Testis (tissue), 3 donors: Measurements from ENCODE around the gene TDRD12. TPM values are rescaled to one million over a fixed set of nuclear protein-coding genes. Genes with fewer than 3 reads are reported as not detected.

Experiments
- DNase-seq: peaks from one replicate; pipeline ENCODE4 v3.0.0-alpha.2; 2019
- H3K27ac ChIP-seq, 2 donors: fragments of 200-600 bp; sonication (generic); one replicate each; pipeline ENCODE4 v1.5.1; 2019
- H3K27me3 ChIP-seq: fragments of 200-600 bp; sonication (generic); one replicate; pipeline ENCODE4 v1.5.1; 2019
- H3K36me3 ChIP-seq: fragments of 200-600 bp; sonication (generic); one replicate; pipeline ENCODE4 v1.5.1; 2017; ENCODE audit warnings: low read depth; ENCODE audit errors: missing control alignments
- H3K4me1 ChIP-seq: fragments of 200-600 bp; sonication (generic); one replicate; pipeline ENCODE4 v1.5.1; 2019
- H3K4me3 ChIP-seq, 2 donors: fragments of 200-600 bp; sonication (generic); one replicate each; pipeline ENCODE4 v1.5.1; 2017 to 2019
- H3K9me3 ChIP-seq: fragments of 200-600 bp; sonication (generic); one replicate; pipeline ENCODE4 v1.5.1; 2017
- CTCF ChIP-seq, 3 experiments: fragments of 450-650 bp in 2 of 3; fragments of 200-600 bp in 1 of 3; sonication (generic) in 1 of 3; IDR thresholded peaks; one replicate each; pipeline ENCODE4 v1.5.1; 2016 to 2019; ENCODE audit warnings: antibody characterized with exemption in 3 of 3, mild to moderate bottlenecking in 2 of 3, moderate library complexity in 1 of 3
- POLR2A ChIP-seq: fragments of 450-650 bp; IDR thresholded peaks from one replicate; pipeline ENCODE4 v1.6.1; 2017; ENCODE audit warnings: antibody characterized with exemption, mild to moderate bottlenecking, moderate library complexity
- WGBS, 2 donors: methylation state at CpG; one replicate each; pipeline ENCODE4 v1.1.5; 2018; 5-methylcytosine and 5-hydroxymethylcytosine counted together
- intact Hi-C: fragments of 100-400 bp; cut with DNase I; formaldehyde crosslinking; loops from one replicate; pipeline ENCODE4 v1.15.1; 2023; ENCODE audit warnings: low total_unique reads
- polyA plus RNA-seq: library from polyadenylated mRNA; stranded (reverse); fragments of 350-450 nt; fragmentation: Illumina TruSeq; extraction: RNeasy Lipid Tissue Mini Kit (QIAGEN cat#74804); gene quantifications from one replicate; pipeline ENCODE4 v1.2.3, GENCODE V29; 2014; ENCODE audit warnings: low read depth, low replicate concordance; ENCODE audit not compliant: insufficient read depth
- total RNA-seq, 2 donors: library from RNA; depleted of rRNA; stranded (reverse); fragments of >200 nt; gene quantifications; one replicate each; pipeline ENCODE4 v1.2.3, GENCODE V29; 2016

The TDRD12 gene
- total and polyA plus RNA-seq, 3 donors from 2014 or later = 24.3 to 33.4 (median 30.6) TPM

GRCh38 chr19:32870981-32871451 lies 151.4 kb downstream of the TDRD12 start:
- TF ChIP-seq POLR2A (no peak), CTCF (IDR thresholded peaks at IDR 0.05) (no peak)
- intact Hi-C loops = no loop called here
- 65 to 68% methylated on average over 7 to 12 of the region's 12 CpGs for WGBS, 2 donors
- Histone ChIP-seq H3K4me3 (no peak overlapping the region), H3K27me3 (no peaks in the 10 kb centered on the region), H3K27ac (no peak overlapping the region), H3K9me3 (no peaks in the 10 kb centered on the region), H3K4me1 (no peaks in the 10 kb centered on the region), H3K36me3 (no peaks in the 10 kb centered on the region)
- no peak for DNase-seq

GRCh38 chr19:32872391-32872790 lies 152.8 kb downstream of the TDRD12 start:
- Histone ChIP-seq H3K36me3 (no peaks in the 10 kb centered on the region), H3K27ac (no peak overlapping the region), H3K27me3 (no peaks in the 10 kb centered on the region), H3K4me3 (no peak overlapping the region), H3K9me3 (no peaks in the 10 kb centered on the region), H3K4me1 (no peaks in the 10 kb centered on the region)
- no peak for TF ChIP-seq POLR2A
- TF ChIP-seq CTCF (IDR thresholded peaks at IDR 0.05) = no peak
- WGBS, 2 donors = 94 to 95% methylated on average over 3 of the region's 3 CpGs
- intact Hi-C loops = no loop called here
- no peak for DNase-seq

GRCh38 chr19:32873247-32873959 lies 153.8 kb downstream of the TDRD12 start:
- no peak overlapping the region for H3K4me3 ChIP-seq
- TF ChIP-seq CTCF (IDR thresholded peaks at IDR 0.05) (no peak), POLR2A (no peak)
- DNase-seq = no peak
- no peaks in the 10 kb centered on the region for H3K4me1 ChIP-seq
- intact Hi-C loops = no loop called here
- no peaks in the 10 kb centered on the region for H3K27me3 ChIP-seq
- no peaks in the 10 kb centered on the region for H3K36me3 ChIP-seq
- no peaks in the 10 kb centered on the region for H3K9me3 ChIP-seq
- WGBS, 2 donors = 80 to 88% methylated on average over 15 to 18 of the region's 18 CpGs
- no peak overlapping the region for H3K27ac ChIP-seq

- Histone ChIP-seq H3K4me1 (no peaks in the 10 kb centered on the region), H3K36me3 (no peaks in the 10 kb centered on the region), H3K27ac (no peak overlapping the region), H3K4me3 (no peak overlapping the region), H3K9me3 (no peaks in the 10 kb centered on the region), H3K27me3 (no peaks in the 10 kb centered on the region)
- no peak for TF ChIP-seq CTCF (IDR thresholded peaks at IDR 0.05)
- no peak for TF ChIP-seq POLR2A
- no peak for DNase-seq
- 80 to 96% methylated on average over 9 of the region's 9 CpGs for WGBS, 2 donors
- intact Hi-C loops = no loop called here
Measured at GRCh38 chr19:32874605-32875004, 155.0 kb downstream of the TDRD12 start.

GRCh38 chr19:32875428-32875827 lies 155.9 kb downstream of the TDRD12 start:
- no peak overlapping the region for H3K4me3 ChIP-seq
- no peaks in the 10 kb centered on the region for H3K27me3 ChIP-seq
- TF ChIP-seq CTCF (IDR thresholded peaks at IDR 0.05) (no peak), POLR2A (no peak)
- no peaks in the 10 kb centered on the region for H3K36me3 ChIP-seq
- no peaks in the 10 kb centered on the region for H3K4me1 ChIP-seq
- no peaks in the 10 kb centered on the region for H3K9me3 ChIP-seq
- intact Hi-C loops = no loop called here
- WGBS, 2 donors = 71 to 83% methylated on average over 5 to 7 of the region's 7 CpGs
- no peak overlapping the region for H3K27ac ChIP-seq
- DNase-seq = no peak
